HS-27A (cell line): Measurements from ENCODE around the gene PCED1B.
"Not testable (repeated sequence)": the region's sequence is repeated elsewhere in the genome, so short reads cannot be mapped to it uniquely, and the experiment has no call there.

Source experiments
- DNase-seq: peaks from one replicate; pipeline ENCODE4 v3.0.0-alpha.2; 2012; ENCODE audit warnings: low read depth, missing footprints

The PCED1B gene

DNA sequence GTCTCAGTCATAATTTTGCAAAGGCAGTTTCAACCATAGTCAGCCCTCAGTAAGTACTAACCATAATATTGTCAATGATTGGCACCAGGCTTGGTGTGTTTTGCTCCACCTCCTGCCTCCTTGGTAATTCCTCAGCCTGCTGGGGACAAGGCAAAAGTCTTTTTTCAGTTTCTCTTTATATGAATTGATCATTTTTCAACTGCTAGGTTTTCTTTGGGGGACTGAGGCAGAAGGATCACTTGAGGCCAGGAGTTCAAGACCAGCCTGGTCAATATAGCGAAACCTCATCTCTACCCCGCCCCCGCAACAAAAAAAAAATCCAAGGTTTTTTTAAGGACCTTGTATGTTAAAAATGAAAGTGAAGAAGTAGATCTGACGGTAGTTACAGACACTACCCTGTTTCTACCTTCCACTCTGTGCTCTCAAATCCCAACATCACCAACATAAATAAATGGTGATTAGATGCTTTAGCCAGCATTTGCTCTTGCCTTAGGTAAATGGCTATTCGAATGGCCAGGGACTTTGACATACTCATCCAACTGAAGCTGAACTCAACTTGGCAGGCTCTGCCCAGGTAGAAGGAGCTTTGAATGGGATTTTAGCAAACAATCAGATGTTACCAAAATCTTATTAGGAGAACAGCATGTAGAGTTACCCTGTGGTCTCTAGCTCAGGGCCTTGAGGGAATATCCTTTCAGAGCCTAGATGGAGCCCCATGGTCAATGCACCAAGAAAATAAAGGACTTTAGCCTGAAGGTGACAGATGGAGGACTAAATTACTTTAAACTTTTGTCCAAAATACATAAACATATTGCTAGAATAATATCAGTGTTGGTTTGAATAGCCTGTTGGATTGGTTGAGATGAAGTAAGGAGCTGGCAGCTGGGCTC is 127.3 kb downstream of the PCED1B start:
- DNase-seq = no peak

GRCh38 chr12:47207340-47207717 is 127.9 kb downstream of the PCED1B start:
- no peak for DNase-seq

GRCh38 chr12:47207829-47208248 is 128.4 kb downstream of the PCED1B start:
- no peak for DNase-seq

DNA sequence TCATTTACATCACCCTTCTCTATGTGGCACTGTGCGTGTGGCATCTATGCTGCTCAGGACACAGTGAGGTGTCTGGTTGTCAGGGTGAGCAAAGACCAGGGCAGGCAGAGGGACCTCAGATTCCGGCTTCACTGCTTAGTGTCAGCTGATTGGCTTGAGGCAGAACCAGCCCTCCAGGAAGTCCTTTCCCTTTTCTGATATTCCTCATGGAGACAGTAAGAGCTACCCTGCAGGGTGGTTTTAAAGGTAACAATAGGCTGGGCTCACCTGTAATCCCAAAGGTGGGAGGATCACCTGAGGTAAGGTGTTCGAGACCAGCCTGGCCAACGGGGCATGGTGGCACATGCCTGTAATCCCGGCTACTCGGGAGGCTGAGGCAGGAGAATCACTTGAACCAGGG is 129.6 kb downstream of the PCED1B start:
- DNase-seq = no peak

DNA sequence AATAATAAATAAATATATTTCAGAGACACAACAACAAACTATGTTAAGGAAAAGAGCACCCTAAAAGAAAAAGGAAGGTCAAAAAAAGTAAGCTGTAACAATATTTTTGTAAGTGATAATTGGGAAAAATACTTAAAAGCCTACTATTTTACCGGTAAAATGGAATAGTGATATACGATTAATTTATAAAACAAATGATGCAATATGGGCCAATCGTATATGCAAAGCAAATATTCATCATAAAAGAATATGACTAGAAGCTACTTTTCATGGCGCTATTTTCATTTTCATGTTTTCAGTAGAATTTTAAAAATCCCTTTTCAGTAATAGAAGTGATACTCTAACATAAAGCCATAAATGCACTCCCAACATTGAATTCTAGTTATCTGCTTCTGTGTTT is 131.4 kb downstream of the PCED1B start:
- no peak for DNase-seq

DNA sequence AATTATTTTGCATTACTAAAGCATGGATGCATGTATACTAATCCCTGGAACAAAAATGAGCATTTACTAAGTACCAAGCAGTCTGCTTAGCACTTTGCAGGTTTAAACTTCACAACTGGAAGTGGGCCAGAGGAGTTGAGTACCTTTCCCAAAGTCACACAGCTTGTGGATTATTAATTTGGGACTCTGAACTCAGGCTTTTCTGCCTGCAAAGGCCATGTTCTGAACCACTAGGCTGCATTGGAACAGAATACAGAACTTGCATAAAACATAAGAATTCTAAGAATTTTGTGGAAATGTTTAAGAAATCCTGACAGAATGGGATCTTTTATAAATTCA is 133.2 kb downstream of the PCED1B start:
- DNase-seq = no peak

DNA sequence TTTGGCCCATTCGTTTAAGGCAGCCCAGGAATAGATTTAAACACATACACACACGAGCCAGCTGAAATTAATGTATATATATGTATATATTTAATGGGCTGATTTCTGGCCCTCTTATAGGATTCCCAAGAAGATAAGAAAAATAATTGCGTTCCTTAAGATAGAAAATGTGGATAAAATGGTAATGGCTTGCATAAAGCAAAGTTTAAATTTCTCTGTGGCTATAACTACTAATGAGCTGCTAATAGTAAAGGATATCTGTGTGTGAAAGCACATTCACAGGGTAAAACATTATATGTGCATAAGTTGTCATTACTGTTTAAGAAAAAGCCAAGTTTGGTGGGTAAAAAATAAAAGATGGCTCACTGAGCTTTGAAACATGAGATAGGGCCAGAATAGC is 134.0 kb downstream of the PCED1B start:
- DNase-seq = no peak

GRCh38 chr12:47214001-47214619 is 134.7 kb downstream of the PCED1B start:
- DNase-seq = no peak

GRCh38 chr12:47214771-47215170 is 135.3 kb downstream of the PCED1B start:
- DNase-seq = no peak

DNA sequence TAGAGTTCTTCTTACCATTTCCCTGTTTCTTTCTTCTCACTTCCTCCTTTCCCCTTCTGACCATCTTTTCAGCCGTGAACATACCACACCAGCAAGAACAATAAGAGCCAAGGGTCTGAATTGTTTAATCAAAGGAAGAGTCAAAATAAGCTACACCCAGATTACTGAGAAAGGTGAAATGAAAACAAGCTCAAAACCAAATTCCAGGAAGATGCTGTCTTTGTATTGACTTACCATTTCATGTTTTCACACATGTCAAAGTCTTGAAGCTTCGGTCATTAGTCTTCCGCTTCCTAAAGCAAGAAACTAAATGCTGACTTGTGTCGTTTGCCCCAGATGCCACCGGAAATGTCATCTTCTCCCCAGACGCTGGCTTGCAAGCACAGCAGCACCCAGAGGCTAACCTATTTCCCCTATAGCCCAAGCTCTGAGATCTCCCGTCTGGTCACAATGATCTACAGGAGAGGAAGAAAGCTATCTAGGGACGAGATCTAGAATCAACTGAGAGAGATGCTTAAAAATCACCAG is 136.8 kb downstream of the PCED1B start:
- DNase-seq = no peak

GRCh38 chr12:47217595-47217869 is 138.1 kb downstream of the PCED1B start:
- not testable (repeated sequence) for DNase-seq

DNA sequence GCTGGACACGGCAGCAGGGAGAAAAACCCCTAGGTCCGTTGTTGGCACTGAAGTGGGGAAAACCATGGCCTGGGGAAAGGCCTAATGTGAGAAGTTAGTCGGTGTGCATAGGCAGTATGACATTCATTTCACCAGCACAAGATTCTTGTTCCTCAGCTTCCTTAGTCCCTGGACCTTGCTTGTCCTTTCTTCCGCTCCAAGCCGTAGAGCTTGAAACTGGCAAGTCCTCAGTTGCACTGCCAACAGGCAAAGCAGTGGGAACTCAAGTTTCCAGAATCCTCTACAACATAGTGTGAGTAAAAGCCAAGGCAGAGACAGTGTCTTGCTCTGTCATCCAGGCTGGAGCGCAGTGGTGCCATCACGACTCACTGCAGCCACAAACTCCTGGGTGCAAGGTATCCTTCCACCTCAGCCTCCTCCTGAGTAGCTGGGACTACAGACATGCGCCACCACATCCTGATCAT is 138.8 kb downstream of the PCED1B start:
- no peak for DNase-seq

DNA sequence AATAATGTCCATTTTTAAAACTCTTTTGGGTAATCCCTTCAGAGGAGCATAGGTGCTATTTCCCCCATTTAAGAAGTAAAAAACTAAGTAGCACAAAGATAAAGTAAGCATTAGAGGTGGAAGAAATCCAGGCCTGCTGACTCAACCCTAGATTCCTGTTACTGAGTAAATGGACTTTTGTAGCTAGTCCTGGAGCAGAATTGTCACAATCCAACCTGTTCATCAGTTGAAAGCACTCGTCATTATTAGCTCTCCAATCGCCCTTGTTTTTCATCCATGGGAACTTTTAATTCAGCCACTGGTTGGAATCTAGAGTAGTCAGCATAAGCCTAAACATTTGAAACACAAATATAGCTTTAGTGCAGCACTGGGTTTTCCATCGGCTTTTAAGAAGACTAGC is 139.8 kb downstream of the PCED1B start:
- no peak for DNase-seq

- no peak for DNase-seq
Observed at GRCh38 chr12:47221256-47222023, 142.0 kb downstream of the PCED1B start.

GRCh38 chr12:47222520-47223030 is 143.2 kb downstream of the PCED1B start:
- DNase-seq = no peak

DNA sequence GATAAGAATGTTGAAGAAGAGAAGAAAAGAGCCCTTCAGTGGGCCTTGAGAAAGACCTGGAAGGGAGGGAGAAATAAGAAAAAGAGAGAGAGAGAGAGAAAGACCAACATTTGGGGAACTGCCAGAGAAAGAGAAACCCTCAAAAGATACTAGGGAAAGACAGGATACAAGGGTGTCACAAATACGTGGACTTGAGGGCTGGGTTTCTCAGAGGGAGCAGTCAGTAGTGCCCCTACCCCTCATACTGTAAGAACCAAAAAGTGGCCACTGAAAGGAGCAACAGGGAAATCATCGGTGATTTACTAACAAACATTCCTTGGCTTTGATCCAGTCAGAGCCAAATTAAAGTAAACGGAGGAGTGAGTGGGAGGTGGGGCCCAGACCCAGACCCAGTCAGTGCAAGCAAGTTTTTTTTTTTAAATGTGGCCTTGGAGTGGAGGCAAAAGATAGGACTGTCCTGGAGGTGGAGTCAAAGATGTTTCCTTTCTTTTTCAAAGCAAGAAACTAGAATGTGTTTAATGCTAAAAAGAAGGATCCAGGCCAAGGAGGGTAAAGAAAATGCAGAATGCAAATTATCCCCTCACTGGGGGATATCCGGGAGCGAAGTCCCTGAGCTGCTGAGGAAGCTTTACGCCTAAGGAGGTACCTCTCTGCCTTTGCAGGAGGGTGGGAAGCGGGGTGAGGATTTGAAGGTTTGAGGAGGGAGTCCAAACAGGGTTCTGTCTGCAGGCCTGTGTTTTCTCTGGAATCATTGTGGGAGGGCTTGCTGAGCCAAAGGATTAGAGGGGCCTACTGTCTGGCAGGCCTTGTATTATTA is 143.8 kb downstream of the PCED1B start:
- no peak for DNase-seq

GRCh38 chr12:47223848-47224213 is 144.4 kb downstream of the PCED1B start:
- no peak for DNase-seq

DNA sequence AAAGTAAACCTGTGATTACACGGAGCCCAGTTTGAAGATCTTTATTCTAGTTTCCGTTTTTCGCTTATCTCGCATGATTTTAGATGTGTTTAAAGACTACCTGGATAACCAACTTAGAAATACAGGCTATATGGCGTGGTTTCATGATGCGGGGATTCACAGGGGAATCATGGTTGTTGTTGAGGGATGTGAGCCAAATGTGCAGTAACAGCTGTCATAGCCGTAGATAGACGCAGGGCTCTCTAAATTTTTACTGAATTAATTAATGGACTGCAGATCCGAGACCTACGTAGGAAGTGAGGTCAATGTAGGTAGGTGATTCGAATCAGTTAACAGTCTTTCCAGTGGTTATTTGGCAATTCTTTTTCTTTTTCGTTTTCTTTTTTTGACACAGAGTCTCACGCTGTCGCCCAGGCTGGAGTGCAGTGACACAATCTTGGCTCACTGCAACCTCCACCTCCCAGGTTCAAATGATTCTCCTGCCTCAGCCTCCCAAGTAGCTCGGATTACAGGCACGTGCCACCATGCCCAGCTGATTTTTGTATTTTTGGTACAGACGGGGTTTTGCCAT is 145.2 kb downstream of the PCED1B start:
- no peak for DNase-seq

DNA sequence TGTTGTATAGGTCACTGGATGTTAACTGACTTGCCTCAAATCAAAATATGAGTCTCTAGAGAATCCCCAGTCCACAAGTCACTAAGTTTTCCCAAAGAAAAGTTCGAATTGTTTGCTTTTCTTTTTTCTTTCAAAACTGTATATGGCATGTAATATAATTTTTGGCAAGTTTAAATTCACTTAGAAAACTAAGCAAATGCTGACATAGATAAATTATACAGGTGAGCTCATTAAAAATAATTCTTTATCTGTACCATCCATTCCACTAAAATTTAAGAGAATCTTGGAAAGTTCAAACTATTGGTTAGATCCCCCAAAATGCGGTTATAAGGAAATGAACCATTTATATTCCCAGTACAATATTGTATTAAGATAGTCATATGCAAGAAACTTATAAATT is 145.9 kb downstream of the PCED1B start:
- no peak for DNase-seq

DNA sequence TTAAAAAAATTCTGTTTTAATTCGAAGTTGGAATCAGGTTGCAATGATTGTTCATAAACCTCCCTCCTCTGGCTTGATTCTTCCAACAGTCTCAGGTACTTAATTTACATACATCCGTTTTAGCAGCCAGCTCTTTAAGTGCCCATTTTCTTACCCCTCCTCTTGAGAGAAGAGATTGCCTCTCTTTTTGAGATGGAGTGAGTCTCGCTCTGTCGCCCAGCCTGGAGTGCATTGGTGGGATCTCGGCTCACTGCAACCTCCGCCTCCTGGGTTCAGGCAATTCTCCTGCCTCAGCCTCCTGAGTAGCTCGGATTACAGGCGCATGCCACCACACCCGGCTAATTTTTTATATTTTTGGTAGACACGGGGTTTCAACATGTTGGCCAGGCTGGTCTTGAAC is 146.8 kb downstream of the PCED1B start:
- no peak for DNase-seq

GRCh38 chr12:47228802-47229201 is 149.4 kb downstream of the PCED1B start:
- DNase-seq = no peak

GRCh38 chr12:47231456-47231855 is 152.0 kb downstream of the PCED1B start:
- DNase-seq = no peak
